IMR-90 (cell line): ENCODE results near the gene TMEM30A. TPM values are rescaled to one million over a fixed set of nuclear protein-coding genes. Genes with fewer than 3 reads are reported as not detected.

Source experiments
- ATAC-seq: fragments of 200-7000 bp; cut with Tn5 transposase; 2 replicates; pipeline ENCODE4 v1.9.1; 2020; ENCODE audit warnings: low read depth, mild to moderate bottlenecking, moderate library complexity
- BruUV-seq: library from RNA; stranded (reverse); fragments of 400-500 nt; replicated peaks from 2 replicates; lab custom pipeline; 2021; lab: Mats Ljungman, UMichigan
- CTCF ChIA-PET: fragments of 300-600 bp; formaldehyde crosslinking; extraction: SDS; loops from one replicate; lab custom pipeline; 2021; ENCODE audit warnings: antibody characterized with exemption; lab: Yijun Ruan, JAX
- POLR2A ChIA-PET: fragments of 300-600 bp; sonication (Branson Sonifier 250); formaldehyde crosslinking; loops from one replicate; lab custom pipeline; 2022; ENCODE audit warnings: antibody characterized with exemption; ENCODE audit not compliant: unreplicated experiment; lab: Charles Lee
- DNase-seq: peaks from one replicate; pipeline ENCODE4 v3.0.0; 2013
- H2AFZ ChIP-seq: replicated peaks from 2 replicates; pipeline ENCODE3; 2013; ENCODE audit warnings: low read length, mild to moderate bottlenecking; ENCODE audit not compliant: poor library complexity
- H2AK5ac ChIP-seq: 2 replicates; pipeline ENCODE4 v1.6.1; 2013; ENCODE audit warnings: low read depth, low read length, inconsistent platforms
- H2AK9ac ChIP-seq: replicated peaks from 2 replicates; pipeline ENCODE3; 2013; ENCODE audit warnings: mild to moderate bottlenecking, low read depth, low read length, moderate library complexity; ENCODE audit not compliant: poor library complexity
- H2BK120ac ChIP-seq: 2 replicates; pipeline ENCODE4 v1.6.1; 2013; ENCODE audit warnings: low read depth, low read length, inconsistent platforms
- H2BK15ac ChIP-seq: 3 replicates; pipeline ENCODE4 v1.6.1; 2013; ENCODE audit warnings: low read depth, low read length, inconsistent platforms
- H2BK20ac ChIP-seq: 2 replicates; pipeline ENCODE4 v1.6.1; 2013; ENCODE audit warnings: low read depth, mild to moderate bottlenecking, inconsistent platforms, low read length, moderate library complexity
- H2BK5ac ChIP-seq: 2 replicates; pipeline ENCODE4 v1.6.1; 2013; ENCODE audit warnings: mild to moderate bottlenecking, low read depth, low read length, inconsistent platforms; ENCODE audit not compliant: poor library complexity, severe bottlenecking
- H3K14ac ChIP-seq: replicated peaks from 2 replicates; pipeline ENCODE4 v1.6.1; 2013; ENCODE audit warnings: low read depth, low read length, inconsistent platforms
- H3K18ac ChIP-seq: 2 replicates; pipeline ENCODE4 v1.6.1; 2013; ENCODE audit warnings: low read depth, low read length, control low read depth
- H3K23ac ChIP-seq: 2 replicates; pipeline ENCODE4 v1.6.1; 2013; ENCODE audit warnings: low read depth, low read length, inconsistent platforms
- H3K27ac ChIP-seq: 2 replicates; pipeline ENCODE4 v1.5.1; 2013; ENCODE audit warnings: mild to moderate bottlenecking, control low read depth, low read length; ENCODE audit not compliant: insufficient read depth
- H3K27me3 ChIP-seq: 2 replicates; pipeline ENCODE4 v1.6.1; 2013; ENCODE audit warnings: low read length; ENCODE audit not compliant: control insufficient read depth, insufficient read depth
- H3K36me3 ChIP-seq: 2 replicates; pipeline ENCODE4 v1.6.1; 2013; ENCODE audit warnings: low read length, mixed read lengths; ENCODE audit not compliant: control insufficient read depth, insufficient read depth
- H3K4ac ChIP-seq: 2 replicates; pipeline ENCODE4 v1.6.1; 2013; ENCODE audit warnings: low read depth, low read length, inconsistent platforms
- H3K4me1 ChIP-seq: 2 replicates; pipeline ENCODE4 v1.6.1; 2013; ENCODE audit warnings: low read length, mixed read lengths; ENCODE audit not compliant: control insufficient read depth, insufficient read depth
- H3K4me2 ChIP-seq: 2 replicates; pipeline ENCODE4 v1.6.1; 2013; ENCODE audit warnings: low read depth, mild to moderate bottlenecking, control low read depth, low read length, moderate library complexity
- H3K4me3 ChIP-seq: 2 replicates; pipeline ENCODE4 v1.5.1; 2013; ENCODE audit warnings: low read depth, mild to moderate bottlenecking, control low read depth, low read length, moderate library complexity; ENCODE audit not compliant: insufficient read depth
- H3K56ac ChIP-seq: 2 replicates; pipeline ENCODE4 v1.6.1; 2013; ENCODE audit warnings: low read length, inconsistent platforms; ENCODE audit not compliant: insufficient read depth; ENCODE audit errors: extremely low read depth
- H3K79me1 ChIP-seq, 2 experiments: 2 replicates each; pipeline ENCODE4 v1.6.1; 2013; ENCODE audit warnings: low read length in 2 of 2, inconsistent platforms in 1 of 2, low read depth in 1 of 2
- H3K9ac ChIP-seq: 2 replicates; pipeline ENCODE4 v1.6.1; 2013; ENCODE audit warnings: low read depth, low read length, control low read depth
- H3K9me1 ChIP-seq: 2 replicates; pipeline ENCODE4 v1.6.1; 2013; ENCODE audit warnings: low read length, inconsistent platforms; ENCODE audit not compliant: insufficient read depth
- H3K9me3 ChIP-seq: 2 replicates; pipeline ENCODE4 v1.6.1; 2013; ENCODE audit warnings: low read length; ENCODE audit not compliant: control insufficient read depth, insufficient read depth
- H4K20me1 ChIP-seq: 2 replicates; pipeline ENCODE4 v1.6.1; 2013; ENCODE audit warnings: low read length, inconsistent platforms; ENCODE audit not compliant: insufficient read depth
- H4K5ac ChIP-seq: 2 replicates; pipeline ENCODE4 v1.6.1; 2013; ENCODE audit warnings: mild to moderate bottlenecking, low read depth, low read length, control low read depth
- H4K8ac ChIP-seq, 2 experiments: 2 replicates each; pipeline ENCODE4 v1.6.1; 2013; ENCODE audit warnings: low read depth in 2 of 2, low read length in 2 of 2, control low read depth in 1 of 2, inconsistent platforms in 1 of 2
- H4K91ac ChIP-seq: 2 replicates; pipeline ENCODE4 v1.6.1; 2013; ENCODE audit warnings: low read depth, low read length, inconsistent platforms; ENCODE audit not compliant: insufficient read depth
- CEBPB ChIP-seq: IDR thresholded peaks from 2 replicates; pipeline ENCODE4 v1.6.1; 2012; ENCODE audit warnings: low read depth, low read length, improper control_type of control experiment
- MAFK ChIP-seq: IDR thresholded peaks from 2 replicates; pipeline ENCODE4 v1.6.1; 2012; ENCODE audit warnings: low read depth, low read length, improper control_type of control experiment
- RAD21 ChIP-seq: IDR thresholded peaks from 2 replicates; pipeline ENCODE4 v1.6.1; 2012; ENCODE audit warnings: low read length, improper control_type of control experiment
- WGBS, 2 experiments: methylation state at CpG; one replicate each; pipeline versions ENCODE4 v1.1.5 to v1.1.7; 2013; ENCODE audit warnings: missing lambda C conversion rate in 2 of 2; ENCODE audit not compliant: insufficient read length in 1 of 2; ENCODE audit errors: extremely low coverage in 2 of 2; 5-methylcytosine and 5-hydroxymethylcytosine counted together
- dilution Hi-C: fragments of 300-500 bp; cut with HindIII; formaldehyde crosslinking; loops from one replicate; pipeline ENCODE4 v1.14.3; 2018; ENCODE audit warnings: low sequenced_read_pairs; ENCODE audit not compliant: unreplicated experiment
- in situ Hi-C: fragments of 300-500 bp; cut with MboI; formaldehyde crosslinking; loops from 3 replicates; pipeline ENCODE4 v1.14.3; 2019; ENCODE audit warnings: low sequenced_read_pairs, inconsistent platforms, mixed read lengths
- intact Hi-C: fragments of 100-400 bp; cut with micrococcal nuclease; formaldehyde crosslinking; loops from 2 replicates; pipeline ENCODE4 v1.10.0; 2022
- polyA plus RNA-seq, 3 experiments: library from polyadenylated mRNA; depleted of rRNA; stranded (reverse); fragments of >200 nt; gene quantifications; 2 replicates each; pipeline ENCODE4 v1.2.3, GENCODE V29; 2012; ENCODE audit warnings: low replicate concordance in 1 of 3
- total RNA-seq: library from RNA; depleted of rRNA; stranded (reverse); fragments of >200 nt; gene quantifications from 2 replicates; pipeline ENCODE4 v1.2.3, GENCODE V29; 2012
- TF ChIP-seq, protein P1 (sequence below): conservative IDR thresholded peaks from 2 replicates; pipeline ENCODE4 v1.5.1; 2012; ENCODE audit warnings: mild to moderate bottlenecking, low read depth, low read length, improper control_type of control experiment
- TF ChIP-seq, protein P2 (sequence below): fragments of 150-350 bp; IDR thresholded peaks from 2 replicates; pipeline ENCODE4 v1.6.1; 2016; ENCODE audit warnings: low read depth, mild to moderate bottlenecking, low read length, moderate library complexity, borderline replicate concordance
- TF ChIP-seq, protein P3 (sequence below): fragments of 150-350 bp; IDR thresholded peaks from 2 replicates; pipeline ENCODE4 v1.6.1; 2017; ENCODE audit warnings: mild to moderate bottlenecking, antibody characterized with exemption, low read length, low read depth

TMEM30A gene
- total and polyA plus RNA-seq, 2 of the 4 experiments (the other 2 are of a cell fraction) = 48.5 to 111 TPM

DNA sequence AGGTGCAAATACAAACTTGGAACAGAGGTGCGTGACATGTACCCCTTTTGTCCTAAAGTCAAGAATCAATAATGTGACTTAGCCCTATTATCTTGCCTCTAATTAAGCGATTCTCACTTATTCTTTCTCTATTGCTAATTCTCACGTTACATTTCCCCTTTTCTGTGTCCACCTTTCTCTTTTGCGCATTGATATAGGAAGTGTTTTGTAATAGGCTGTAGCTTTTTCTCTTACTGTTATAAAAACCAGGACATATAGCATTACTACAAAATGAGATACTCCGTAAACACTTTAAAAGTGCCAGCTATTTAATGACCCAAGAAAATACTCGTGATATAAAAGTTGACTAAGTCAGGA is 669 bp upstream of the TMEM30A start:
- H2BK15ac ChIP-seq = no peak overlapping the region
- no peaks in the 10 kb centered on the region for H3K9me1 ChIP-seq
- H3K14ac ChIP-seq = peak overlapping the region; percentile 65
- 0% methylated on average over 1 of the region's 6 CpGs; no CpG with 5 or more reads in 1 of the 2 experiments for WGBS, 2 experiments
- no peak for DNase-seq
- H2AK5ac ChIP-seq = no peak overlapping the region
- no peak overlapping the region for H2BK120ac ChIP-seq
- no peak overlapping the region for H3K18ac ChIP-seq
- peak overlapping the region in 1 of 2 experiments; percentile 53; a peak in 1 of 4 replicates for H4K8ac ChIP-seq
- no peak overlapping the region for H2BK20ac ChIP-seq
- H4K20me1 ChIP-seq = peaks cover 19% of the 10 kb centered on the region
- peak overlapping the region; percentile 89 for H2AFZ ChIP-seq
- no peaks in the 10 kb centered on the region for H3K9me3 ChIP-seq
- peak overlapping the region; percentile 46 for H3K9ac ChIP-seq
- H3K4me2 ChIP-seq = peak overlapping the region; percentile 84
- H3K23ac ChIP-seq = peak overlapping the region; percentile 63; the same call in 1 of the 2 replicates
- intact Hi-C loops (loop anchor here (10.0 kb wide), 1 partner anchor 470 kb away; no protein-coding TSS in a partner anchor), in situ Hi-C loops (no loop called here), dilution Hi-C loops (no loop called here)
- H3K4me1 ChIP-seq = no peaks in the 10 kb centered on the region
- no peak overlapping the region for H3K27ac ChIP-seq
- H2AK9ac ChIP-seq = no peak overlapping the region
- H3K27me3 ChIP-seq = no peaks in the 10 kb centered on the region
- no peaks in the 10 kb centered on the region for H3K36me3 ChIP-seq
- BruUV-seq = TSS peak; percentile 72
- no peak overlapping the region; the same call in 1 of the 2 replicates for H4K5ac ChIP-seq
- no peak for ATAC-seq
- TF ChIP-seq MAFK (no peak), CEBPB (no peak), RAD21 (no peak)
- TF ChIP-seq, protein P1, sequence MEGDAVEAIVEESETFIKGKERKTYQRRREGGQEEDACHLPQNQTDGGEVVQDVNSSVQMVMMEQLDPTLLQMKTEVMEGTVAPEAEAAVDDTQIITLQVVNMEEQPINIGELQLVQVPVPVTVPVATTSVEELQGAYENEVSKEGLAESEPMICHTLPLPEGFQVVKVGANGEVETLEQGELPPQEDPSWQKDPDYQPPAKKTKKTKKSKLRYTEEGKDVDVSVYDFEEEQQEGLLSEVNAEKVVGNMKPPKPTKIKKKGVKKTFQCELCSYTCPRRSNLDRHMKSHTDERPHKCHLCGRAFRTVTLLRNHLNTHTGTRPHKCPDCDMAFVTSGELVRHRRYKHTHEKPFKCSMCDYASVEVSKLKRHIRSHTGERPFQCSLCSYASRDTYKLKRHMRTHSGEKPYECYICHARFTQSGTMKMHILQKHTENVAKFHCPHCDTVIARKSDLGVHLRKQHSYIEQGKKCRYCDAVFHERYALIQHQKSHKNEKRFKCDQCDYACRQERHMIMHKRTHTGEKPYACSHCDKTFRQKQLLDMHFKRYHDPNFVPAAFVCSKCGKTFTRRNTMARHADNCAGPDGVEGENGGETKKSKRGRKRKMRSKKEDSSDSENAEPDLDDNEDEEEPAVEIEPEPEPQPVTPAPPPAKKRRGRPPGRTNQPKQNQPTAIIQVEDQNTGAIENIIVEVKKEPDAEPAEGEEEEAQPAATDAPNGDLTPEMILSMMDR = no peak
- TF ChIP-seq, protein P2, sequence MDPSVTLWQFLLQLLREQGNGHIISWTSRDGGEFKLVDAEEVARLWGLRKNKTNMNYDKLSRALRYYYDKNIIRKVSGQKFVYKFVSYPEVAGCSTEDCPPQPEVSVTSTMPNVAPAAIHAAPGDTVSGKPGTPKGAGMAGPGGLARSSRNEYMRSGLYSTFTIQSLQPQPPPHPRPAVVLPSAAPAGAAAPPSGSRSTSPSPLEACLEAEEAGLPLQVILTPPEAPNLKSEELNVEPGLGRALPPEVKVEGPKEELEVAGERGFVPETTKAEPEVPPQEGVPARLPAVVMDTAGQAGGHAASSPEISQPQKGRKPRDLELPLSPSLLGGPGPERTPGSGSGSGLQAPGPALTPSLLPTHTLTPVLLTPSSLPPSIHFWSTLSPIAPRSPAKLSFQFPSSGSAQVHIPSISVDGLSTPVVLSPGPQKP = no peak
- TF ChIP-seq, protein P3, sequence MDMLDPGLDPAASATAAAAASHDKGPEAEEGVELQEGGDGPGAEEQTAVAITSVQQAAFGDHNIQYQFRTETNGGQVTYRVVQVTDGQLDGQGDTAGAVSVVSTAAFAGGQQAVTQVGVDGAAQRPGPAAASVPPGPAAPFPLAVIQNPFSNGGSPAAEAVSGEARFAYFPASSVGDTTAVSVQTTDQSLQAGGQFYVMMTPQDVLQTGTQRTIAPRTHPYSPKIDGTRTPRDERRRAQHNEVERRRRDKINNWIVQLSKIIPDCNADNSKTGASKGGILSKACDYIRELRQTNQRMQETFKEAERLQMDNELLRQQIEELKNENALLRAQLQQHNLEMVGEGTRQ = no peak
- no peak overlapping the region for H3K4ac ChIP-seq
- H3K79me1 ChIP-seq = peaks cover 0 to 9% of the 10 kb centered on the region in 2 experiments; a peak in 2 of 4 replicates
- H4K91ac ChIP-seq = no peak overlapping the region
- H3K4me3 ChIP-seq = peak overlapping the region; percentile 60
- POLR2A ChIA-PET = no interaction called here
- 0 out of 2 replicates have a peak overlapping the region, but pooled peaks have one; percentile 63 for H3K56ac ChIP-seq
- CTCF ChIA-PET = interaction anchor here (1.7 kb wide), 1 partner anchor 18 kb away, joined by 4 read pairs; no protein-coding TSS in a partner anchor
- H2BK5ac ChIP-seq = peak overlapping the region; percentile 19
